Activated T-helper 9 cell treated with anti-CD3 and anti-CD28 coated beads, Interleukin-2, amount 50 U/mL, for 16 hours (primary cell): ENCODE results near the gene MACROD2.

Experiments used
- DNase-seq: peaks from one replicate; pipeline ENCODE4 v3.0.0-alpha.2; 2020; ENCODE audit warnings: low read depth

Gene MACROD2

GRCh38 chr20:15288106-15288505 lies 1292.8 kb downstream of the MACROD2 start:
- DNase-seq, result no peak

- DNase-seq, result no peak
Observed at GRCh38 chr20:15289337-15289736, 1294.0 kb downstream of the MACROD2 start.

GRCh38 chr20:15292405-15292804 lies 1297.1 kb downstream of the MACROD2 start:
- no peak for DNase-seq

- DNase-seq, result no peak
Observed at GRCh38 chr20:15296422-15296821, 1301.1 kb downstream of the MACROD2 start.

- DNase-seq, result no peak
Observed at GRCh38 chr20:15297059-15297875, 1302.0 kb downstream of the MACROD2 start.

GRCh38 chr20:15302075-15302474 lies 1306.8 kb downstream of the MACROD2 start:
- no peak for DNase-seq

- DNase-seq, result no peak
Observed at GRCh38 chr20:15310361-15310760, 1315.0 kb downstream of the MACROD2 start.

GRCh38 chr20:15316556-15316955 lies 1321.2 kb downstream of the MACROD2 start:
- no peak for DNase-seq

GRCh38 chr20:15317546-15318232 lies 1322.4 kb downstream of the MACROD2 start:
- no peak for DNase-seq

- DNase-seq, result no peak
Observed at GRCh38 chr20:15318682-15319081, 1323.4 kb downstream of the MACROD2 start.

GRCh38 chr20:15319439-15319838 lies 1324.1 kb downstream of the MACROD2 start:
- DNase-seq, result no peak

- no peak for DNase-seq
Observed at GRCh38 chr20:15320941-15321340, 1325.6 kb downstream of the MACROD2 start.

GRCh38 chr20:15327123-15327522 lies 1331.8 kb downstream of the MACROD2 start:
- no peak for DNase-seq

GRCh38 chr20:15328084-15328483 lies 1332.8 kb downstream of the MACROD2 start:
- DNase-seq, result no peak

- no peak for DNase-seq
Observed at GRCh38 chr20:15332711-15333160, 1337.4 kb downstream of the MACROD2 start.

GRCh38 chr20:15333170-15333569 lies 1337.9 kb downstream of the MACROD2 start:
- no peak for DNase-seq

GRCh38 chr20:15336011-15336410 lies 1340.7 kb downstream of the MACROD2 start:
- no peak for DNase-seq

GRCh38 chr20:15336536-15336935 lies 1341.2 kb downstream of the MACROD2 start:
- DNase-seq, result no peak

GRCh38 chr20:15339264-15339663 lies 1343.9 kb downstream of the MACROD2 start:
- no peak for DNase-seq

GRCh38 chr20:15342991-15343523 lies 1347.7 kb downstream of the MACROD2 start:
- no peak for DNase-seq

- DNase-seq, result no peak
Observed at GRCh38 chr20:15345287-15345686, 1350.0 kb downstream of the MACROD2 start.

GRCh38 chr20:15346657-15347280 lies 1351.5 kb downstream of the MACROD2 start:
- DNase-seq, result no peak

GRCh38 chr20:15359056-15359455 lies 1363.7 kb downstream of the MACROD2 start:
- no peak for DNase-seq
